ENCODE data around the gene USP6. TPM values are rescaled to one million over a fixed set of nuclear protein-coding genes. Genes with fewer than 3 reads are reported as not detected.
"Not testable (repeated sequence)": the region's sequence is repeated elsewhere in the genome, so short reads cannot be mapped to it uniquely, and the experiment has no call there.

USP6 gene
- total RNA-seq, 4 donors from 2014 or later: under 0.01 to 3.9 TPM; not detected in 2

DNA sequence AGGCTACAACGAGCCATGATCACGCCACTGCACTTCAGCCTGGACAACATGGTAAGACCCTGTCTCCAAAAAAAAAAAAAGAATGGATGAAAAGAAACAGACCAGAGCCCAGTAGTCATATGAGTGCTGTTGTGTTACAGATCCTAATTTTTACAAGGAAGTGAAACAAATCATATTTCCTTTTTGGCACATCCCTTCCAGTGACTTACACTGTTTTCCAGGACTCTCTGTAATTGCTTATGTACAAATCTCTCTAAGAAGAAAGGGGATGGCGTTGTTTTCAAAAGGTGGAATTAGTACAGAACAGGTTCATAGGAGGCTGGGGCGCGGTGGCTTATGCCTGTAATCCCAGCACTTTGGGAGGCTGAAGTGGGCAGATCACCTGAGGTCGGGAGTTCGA, 95.6 kb downstream of the USP6 start:
- WGBS, 2 donors: 93 to 95% methylated on average over 7 of the region's 7 CpGs
- peaks cover 0 to 71% (median 0%) of the 10 kb centered on the region in 3 donors for H3K36me3 ChIP-seq

DNA sequence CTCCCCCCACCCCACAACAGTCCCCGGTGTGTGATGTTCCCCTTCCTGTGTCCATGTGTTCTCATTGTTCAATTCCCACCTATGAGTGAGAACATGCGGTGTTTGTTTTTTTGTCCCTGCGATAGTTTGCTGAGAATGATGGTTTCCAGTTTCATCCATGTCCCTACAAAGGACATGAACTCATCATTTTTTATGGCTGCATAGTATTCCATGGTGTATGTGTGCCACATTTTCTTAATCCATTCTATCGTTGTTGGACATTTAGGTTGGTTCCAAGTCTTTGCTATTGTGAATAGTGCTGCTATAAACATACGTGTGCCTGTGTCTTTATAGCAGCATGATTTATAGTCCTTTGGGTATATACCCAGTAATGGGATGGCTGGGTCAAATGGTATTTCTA, 101.7 kb downstream of the USP6 start:
- not testable (repeated sequence) for H3K4me3 ChIP-seq; H3K9me3 ChIP-seq; H3K27me3 ChIP-seq; H3K4me1 ChIP-seq; DNase-seq (ENCODE audit: low spot score in 2 of 2); H3K27ac ChIP-seq
- peaks cover 0 to 75% (median 0%) of the 10 kb centered on the region in 3 donors for H3K36me3 ChIP-seq
- WGBS, 2 donors: 90 to 97% methylated on average over 4 of the region's 5 CpGs

More for the DNA sequence above, 95.6 kb downstream of the USP6 start:
- Histone ChIP-seq H3K27ac (peak overlapping the region in 2 of 4 donors; percentile 62 to 72), H3K27me3 (no peaks in the 10 kb centered on the region), H3K4me1 (no peaks in the 10 kb centered on the region), H3K4me3 (no peak overlapping the region), H3K9me3 (no peaks in the 10 kb centered on the region)
- no peak for DNase-seq (ENCODE audit: low spot score in 2 of 2)
- peak; percentile 22 to 27 for TF ChIP-seq EP300 (IDR thresholded peaks at IDR 0.05)
- TF ChIP-seq POLR2A (IDR thresholded peaks at IDR 0.05): no peak

DNA sequence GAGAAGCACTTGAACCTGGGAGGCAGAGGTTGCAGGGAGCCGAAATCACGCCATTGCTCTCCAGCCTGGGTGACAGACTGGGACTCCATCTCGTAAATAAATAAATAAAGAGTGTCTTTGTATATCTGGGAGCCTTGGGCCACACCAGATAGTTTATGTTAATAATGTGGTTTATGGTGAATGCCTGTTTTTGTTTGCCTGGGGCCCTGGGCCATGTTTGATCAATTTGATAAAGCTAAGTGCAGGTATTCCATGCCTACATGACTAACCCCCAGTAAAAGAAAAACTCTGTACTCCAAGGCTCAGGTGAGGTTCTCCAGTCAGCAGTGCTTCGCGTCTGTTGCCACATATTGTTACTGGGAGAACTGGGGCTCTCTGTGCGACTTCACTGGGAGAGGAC, 103.7 kb downstream of the USP6 start:
- H3K4me1 ChIP-seq: peaks cover 0 to 3% (median 0%) of the 10 kb centered on the region in 4 donors
- peaks cover 0 to 79% (median 0%) of the 10 kb centered on the region in 3 donors for H3K36me3 ChIP-seq
- TF ChIP-seq EP300 (IDR thresholded peaks at IDR 0.05): no peak
- TF ChIP-seq, protein P1, sequence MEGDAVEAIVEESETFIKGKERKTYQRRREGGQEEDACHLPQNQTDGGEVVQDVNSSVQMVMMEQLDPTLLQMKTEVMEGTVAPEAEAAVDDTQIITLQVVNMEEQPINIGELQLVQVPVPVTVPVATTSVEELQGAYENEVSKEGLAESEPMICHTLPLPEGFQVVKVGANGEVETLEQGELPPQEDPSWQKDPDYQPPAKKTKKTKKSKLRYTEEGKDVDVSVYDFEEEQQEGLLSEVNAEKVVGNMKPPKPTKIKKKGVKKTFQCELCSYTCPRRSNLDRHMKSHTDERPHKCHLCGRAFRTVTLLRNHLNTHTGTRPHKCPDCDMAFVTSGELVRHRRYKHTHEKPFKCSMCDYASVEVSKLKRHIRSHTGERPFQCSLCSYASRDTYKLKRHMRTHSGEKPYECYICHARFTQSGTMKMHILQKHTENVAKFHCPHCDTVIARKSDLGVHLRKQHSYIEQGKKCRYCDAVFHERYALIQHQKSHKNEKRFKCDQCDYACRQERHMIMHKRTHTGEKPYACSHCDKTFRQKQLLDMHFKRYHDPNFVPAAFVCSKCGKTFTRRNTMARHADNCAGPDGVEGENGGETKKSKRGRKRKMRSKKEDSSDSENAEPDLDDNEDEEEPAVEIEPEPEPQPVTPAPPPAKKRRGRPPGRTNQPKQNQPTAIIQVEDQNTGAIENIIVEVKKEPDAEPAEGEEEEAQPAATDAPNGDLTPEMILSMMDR (IDR thresholded peaks at IDR 0.05): no peak
- TF ChIP-seq POLR2A (IDR thresholded peaks at IDR 0.05): no peak
- no peak overlapping the region for H3K27ac ChIP-seq
- H3K9me3 ChIP-seq: no peaks in the 10 kb centered on the region
- no peak overlapping the region for H3K4me3 ChIP-seq
- 82 to 86% methylated on average over 6 of the region's 6 CpGs for WGBS, 2 donors
- H3K27me3 ChIP-seq: no peaks in the 10 kb centered on the region
- DNase-seq (ENCODE audit: low spot score in 2 of 2): no peak

DNA sequence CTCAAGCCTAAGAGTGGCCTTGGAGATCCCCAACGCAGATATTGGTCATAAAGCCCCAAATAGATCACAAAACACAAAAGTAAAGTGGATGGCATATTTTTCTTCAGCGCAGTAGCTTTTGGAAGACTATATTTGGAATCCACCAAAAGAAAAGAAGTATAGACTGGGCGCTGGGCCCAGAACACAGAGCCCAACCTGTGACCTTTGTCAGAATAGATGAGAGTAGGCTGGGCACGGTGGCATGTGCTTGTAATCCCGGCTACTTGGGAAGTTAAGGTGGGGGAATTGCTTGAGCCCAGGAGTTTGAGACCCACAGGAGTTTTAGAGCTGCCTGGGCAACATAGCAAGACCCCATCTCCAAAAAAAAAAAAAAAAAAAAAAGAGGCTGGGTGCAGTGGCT, 104.2 kb downstream of the USP6 start:
- WGBS, 2 donors: 83 to 84% methylated on average over 5 of the region's 5 CpGs

DNA sequence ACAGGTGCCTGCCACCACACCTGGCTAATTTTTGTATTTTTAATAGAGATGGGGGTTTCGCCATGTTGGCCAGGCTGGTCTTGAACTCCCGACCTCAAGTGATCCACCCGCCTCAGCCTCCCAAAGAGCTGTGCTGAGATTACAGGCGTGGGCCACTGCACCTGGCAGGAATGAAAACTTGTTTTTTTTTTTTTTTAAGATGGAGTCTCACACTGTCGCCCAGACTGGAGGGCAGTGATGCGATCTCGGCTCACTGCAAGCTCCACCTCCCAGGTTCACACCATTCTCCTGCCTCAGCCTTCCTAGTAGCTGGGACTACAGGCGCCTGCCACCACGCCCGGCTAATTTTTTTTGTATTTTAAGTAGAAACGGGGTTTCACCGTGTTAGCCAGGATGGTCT, 106.1 kb downstream of the USP6 start:
- H3K9me3 ChIP-seq; H3K4me3 ChIP-seq; H3K27me3 ChIP-seq; DNase-seq (ENCODE audit: low spot score in 2 of 2); H3K4me1 ChIP-seq: not testable (repeated sequence)
- 93 to 95% methylated on average over 12 of the region's 12 CpGs for WGBS, 2 donors
- Histone ChIP-seq H3K36me3 (peaks cover 0 to 76% (median 0%) of the 10 kb centered on the region in 3 donors), H3K27ac (peak overlapping the region in 3 of 4 donors; percentile 36 to 64 (median 55))

More for the DNA sequence above, 104.2 kb downstream of the USP6 start:
- peak overlapping the region in 1 of 4 donors; percentile 72 for H3K27ac ChIP-seq
- H3K36me3 ChIP-seq: peaks cover 0 to 80% (median 0%) of the 10 kb centered on the region in 3 donors
- peaks cover 0 to 3% (median 0%) of the 10 kb centered on the region in 4 donors for H3K4me1 ChIP-seq
- no peak overlapping the region for H3K4me3 ChIP-seq
- TF ChIP-seq POLR2A (IDR thresholded peaks at IDR 0.05): no peak
- TF ChIP-seq EP300 (IDR thresholded peaks at IDR 0.05): no peak
- TF ChIP-seq, protein P1 (IDR thresholded peaks at IDR 0.05): no peak
- no peaks in the 10 kb centered on the region for H3K9me3 ChIP-seq
- no peaks in the 10 kb centered on the region for H3K27me3 ChIP-seq
- no peak for DNase-seq (ENCODE audit: low spot score in 2 of 2)

Small RNA genes lying within 50 kb of the gene (small RNA-seq; reads per million reads assigned to genes)
- not detected for gene AC012146.4

Other genes starting within 250 kb of the USP6 start
- 1 to 10 TPM in 3 of 4 donors, under 1 TPM in 1; 0.90 to 2.0 (median 1.3) TPM for gene C17orf107, start 216.5 kb upstream of the USP6 start, total RNA-seq
- 1 to 10 TPM in 2 of 4 donors, under 1 TPM in 2; 0.22 to 2.5 (median 1.0) TPM for gene CHRNE, start 212.9 kb upstream of the USP6 start, total RNA-seq
- gene GP1BA, start 183.8 kb upstream of the USP6 start, total RNA-seq: not detected
- 10 to 100 TPM; 30.3 to 42.8 (median 32.3) TPM for gene SLC25A11, start 176.0 kb upstream of the USP6 start, total RNA-seq
- gene RNF167, start 175.8 kb upstream of the USP6 start, total RNA-seq: 10 to 100 TPM; 45.0 to 55.0 (median 51.4) TPM
- 1,000 to 10,000 TPM in 1 of 4 donors, 100 to 1,000 TPM in 3; 422 to 1,004 (median 483) TPM for gene PFN1, start 167.5 kb upstream of the USP6 start, total RNA-seq
- gene ENO3, start 164.9 kb upstream of the USP6 start, total RNA-seq: 10 to 100 TPM in 2 of 4 donors, 1 to 10 TPM in 2; 7.5 to 15.3 (median 10.2) TPM
- gene SPAG7, start 148.2 kb upstream of the USP6 start, total RNA-seq: 10 to 100 TPM; 36.9 to 70.0 (median 42.0) TPM
- gene CAMTA2, start 128.4 kb upstream of the USP6 start, total RNA-seq: 10 to 100 TPM; 15.3 to 46.2 (median 22.5) TPM
- gene INCA1, start 118.5 kb upstream of the USP6 start, total RNA-seq: 1 to 10 TPM; 1.2 to 1.8 (median 1.7) TPM
- 10 to 100 TPM; 78.0 to 89.7 (median 79.6) TPM for gene KIF1C, start 118.1 kb upstream of the USP6 start, total RNA-seq
- not detected for gene SLC52A1, start 80.6 kb upstream of the USP6 start, total RNA-seq
- gene ZFP3, start 37.6 kb upstream of the USP6 start, total RNA-seq: 1 to 10 TPM; 2.5 to 7.1 (median 4.7) TPM
- 10 to 100 TPM in 2 of 4 donors, 1 to 10 TPM in 2; 7.3 to 16.4 (median 9.8) TPM for gene ZNF232, start 4.2 kb upstream of the USP6 start, total RNA-seq
- 10 to 100 TPM; 19.6 to 37.2 (median 25.6) TPM for gene ZNF594, start 75.8 kb downstream of the USP6 start, total RNA-seq
- gene SCIMP, start 118.8 kb downstream of the USP6 start, total RNA-seq: 1 to 10 TPM in 3 of 4 donors, under 1 TPM in 1; 0.84 to 3.0 (median 1.5) TPM
- gene RABEP1, start 166.3 kb downstream of the USP6 start, total RNA-seq: 10 to 100 TPM; 45.7 to 61.8 (median 47.7) TPM

Measured in tibial nerve (tissue), 4 donors.